ENCODE data around the gene AKAP7.

AKAP7 gene

DNA sequence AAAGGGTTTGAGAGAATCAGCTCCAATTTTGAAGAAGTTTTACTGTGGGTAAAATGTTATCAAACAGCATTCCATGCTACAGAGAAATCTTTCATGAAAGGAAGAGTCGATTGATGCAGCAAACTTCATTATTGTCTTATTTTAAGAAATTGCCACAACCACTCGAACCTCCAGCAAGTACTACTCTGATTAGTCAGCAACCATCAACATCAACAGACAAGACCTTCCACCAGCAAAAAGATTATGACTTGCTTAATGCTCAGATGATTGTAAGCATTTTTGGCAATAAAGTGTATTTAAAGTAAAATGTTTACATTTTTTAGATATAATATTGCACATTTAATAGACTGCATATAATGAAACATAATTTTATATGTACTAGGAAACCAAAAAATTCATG, 87.5 kb downstream of the AKAP7 start:
- peaks cover 17% of the 10 kb centered on the region for H3K4me1 ChIP-seq (ENCODE audit: insufficient read depth, low read length)
- no peak overlapping the region for H3K4me3 ChIP-seq (ENCODE audit: low read length)
- H3K36me3 ChIP-seq (ENCODE audit: insufficient read depth, low read length): no peaks in the 10 kb centered on the region
- no peaks in the 10 kb centered on the region for H3K9me3 ChIP-seq (ENCODE audit: insufficient read depth, low read depth, low read length)
- H3K27me3 ChIP-seq (ENCODE audit: insufficient read depth, low read length): no peaks in the 10 kb centered on the region
- 92% methylated on average over 2 of the region's 2 CpGs for WGBS
- H3K9ac ChIP-seq (ENCODE audit: low read depth, low read length): no peak overlapping the region
- H3K27ac ChIP-seq (ENCODE audit: low read depth, low read length): no peak overlapping the region

DNA sequence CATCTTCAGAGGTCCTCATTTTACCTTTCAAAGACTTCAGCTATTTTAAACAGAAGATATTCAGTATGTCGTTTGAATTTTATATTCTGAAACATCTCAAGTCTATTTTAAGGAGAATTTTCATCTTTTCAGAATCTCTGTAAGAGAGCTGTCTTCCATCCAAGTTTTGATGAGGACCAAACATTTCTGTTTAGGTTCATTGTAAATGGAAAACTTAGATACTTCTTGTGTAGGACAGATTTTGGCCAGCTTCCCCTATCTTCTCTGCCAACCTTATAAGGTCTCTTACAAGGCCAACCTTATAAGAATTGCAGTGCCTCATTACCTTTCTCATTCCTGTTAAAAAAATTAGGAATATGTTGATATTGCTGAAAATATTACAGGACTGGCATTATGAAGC, 88.1 kb downstream of the AKAP7 start:
- H3K4me1 ChIP-seq (ENCODE audit: insufficient read depth, low read length): peaks cover 17% of the 10 kb centered on the region
- no peak overlapping the region for H3K9ac ChIP-seq (ENCODE audit: low read depth, low read length)
- H3K4me3 ChIP-seq (ENCODE audit: low read length): no peak overlapping the region
- H3K36me3 ChIP-seq (ENCODE audit: insufficient read depth, low read length): no peaks in the 10 kb centered on the region
- H3K27ac ChIP-seq (ENCODE audit: low read depth, low read length): no peak overlapping the region
- 75% methylated on average over 1 of the region's 1 CpG for WGBS
- no peaks in the 10 kb centered on the region for H3K27me3 ChIP-seq (ENCODE audit: insufficient read depth, low read length)
- no peaks in the 10 kb centered on the region for H3K9me3 ChIP-seq (ENCODE audit: insufficient read depth, low read depth, low read length)

DNA sequence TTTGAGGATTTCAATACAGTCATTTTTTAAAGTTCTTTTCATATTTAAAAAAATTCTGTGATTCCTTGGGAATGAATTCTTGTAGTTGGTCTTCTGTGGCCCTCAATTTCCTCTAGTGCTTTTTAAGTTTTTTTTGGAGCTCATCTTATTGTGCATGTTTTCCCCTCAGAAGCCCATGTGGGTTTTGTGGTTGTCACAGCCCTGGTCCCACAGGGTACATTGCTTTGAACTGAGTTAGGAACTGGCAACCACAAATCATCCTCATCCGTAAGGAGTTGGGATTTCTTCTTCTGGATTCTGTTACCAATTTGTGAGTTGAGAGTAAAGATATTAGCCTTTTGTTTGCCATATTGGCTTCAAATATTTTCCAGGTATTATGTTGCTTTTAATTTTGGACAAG, 89.9 kb downstream of the AKAP7 start:
- H3K27ac ChIP-seq (ENCODE audit: low read depth, low read length): no peak overlapping the region
- H3K4me3 ChIP-seq (ENCODE audit: low read length): no peak overlapping the region
- H3K9me3 ChIP-seq (ENCODE audit: insufficient read depth, low read depth, low read length): no peaks in the 10 kb centered on the region
- WGBS: 100% methylated on average over 1 of the region's 1 CpG
- H3K27me3 ChIP-seq (ENCODE audit: insufficient read depth, low read length): no peaks in the 10 kb centered on the region
- H3K36me3 ChIP-seq (ENCODE audit: insufficient read depth, low read length): no peaks in the 10 kb centered on the region
- H3K4me1 ChIP-seq (ENCODE audit: insufficient read depth, low read length): peaks cover 17% of the 10 kb centered on the region
- no peak overlapping the region for H3K9ac ChIP-seq (ENCODE audit: low read depth, low read length)

DNA sequence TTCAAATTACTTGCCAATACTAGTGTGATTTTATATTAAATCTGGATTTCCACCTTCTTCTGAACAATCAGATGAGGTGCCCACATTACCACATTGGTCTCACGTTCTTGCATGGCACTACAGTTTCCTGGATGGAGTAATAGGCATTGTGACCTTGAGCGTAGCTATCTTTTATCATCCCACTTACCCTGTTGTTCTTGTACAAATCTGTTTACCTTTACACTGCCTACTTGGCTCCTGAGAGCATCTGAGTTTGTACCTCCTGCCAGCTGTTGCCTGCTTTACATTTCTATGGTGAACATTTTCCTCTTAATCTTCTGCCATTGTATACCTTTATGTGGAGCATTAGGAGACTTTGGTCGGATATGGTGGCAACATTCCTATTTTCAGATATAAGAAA, 90.7 kb downstream of the AKAP7 start:
- peaks cover 17% of the 10 kb centered on the region for H3K4me1 ChIP-seq (ENCODE audit: insufficient read depth, low read length)
- no peaks in the 10 kb centered on the region for H3K9me3 ChIP-seq (ENCODE audit: insufficient read depth, low read depth, low read length)
- no peaks in the 10 kb centered on the region for H3K36me3 ChIP-seq (ENCODE audit: insufficient read depth, low read length)
- H3K27ac ChIP-seq (ENCODE audit: low read depth, low read length): peak overlapping the region; percentile 21; the same call in 1 of the 2 replicates
- H3K4me3 ChIP-seq (ENCODE audit: low read length): no peak overlapping the region
- WGBS: 55% methylated on average over 3 of the region's 3 CpGs
- H3K9ac ChIP-seq (ENCODE audit: low read depth, low read length): no peak overlapping the region
- no peaks in the 10 kb centered on the region for H3K27me3 ChIP-seq (ENCODE audit: insufficient read depth, low read length)

DNA sequence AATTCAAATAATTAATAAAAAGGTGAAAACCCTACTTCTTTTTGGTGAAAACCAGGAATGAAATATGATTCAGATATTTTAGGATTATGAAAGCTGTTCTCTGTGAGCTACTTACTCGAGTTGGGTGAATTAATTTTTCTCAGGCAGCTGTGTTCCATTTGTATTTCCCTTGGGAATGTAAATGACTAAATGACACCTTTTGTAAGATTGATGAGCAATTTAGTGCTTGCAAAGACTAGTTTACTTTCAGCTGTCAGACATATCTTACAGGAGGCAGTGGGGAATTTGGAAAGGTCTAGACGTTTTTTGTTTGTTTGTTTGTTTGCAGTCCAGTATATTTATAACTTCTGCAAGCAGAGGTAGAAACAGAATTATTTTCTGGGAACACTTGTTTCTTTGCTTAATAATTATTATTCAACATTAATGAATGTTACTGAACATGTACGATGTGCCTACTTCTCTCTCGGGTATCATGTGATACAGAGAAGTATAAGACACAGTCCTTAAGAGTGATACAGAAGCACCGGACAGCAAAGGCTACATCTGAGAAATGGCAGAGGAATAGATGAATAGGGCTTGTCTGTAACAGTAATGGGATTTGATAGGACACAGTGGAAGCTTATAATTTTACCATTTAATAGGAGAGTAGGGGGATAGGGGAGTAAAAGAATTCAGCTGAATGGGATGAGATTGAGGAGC, 91.3 kb downstream of the AKAP7 start:
- no peak overlapping the region for H3K9ac ChIP-seq (ENCODE audit: low read depth, low read length)
- H3K27me3 ChIP-seq (ENCODE audit: insufficient read depth, low read length): no peaks in the 10 kb centered on the region
- peaks cover 22% of the 10 kb centered on the region for H3K4me1 ChIP-seq (ENCODE audit: insufficient read depth, low read length)
- 87% methylated on average over 5 of the region's 5 CpGs for WGBS
- H3K9me3 ChIP-seq (ENCODE audit: insufficient read depth, low read depth, low read length): no peaks in the 10 kb centered on the region
- H3K36me3 ChIP-seq (ENCODE audit: insufficient read depth, low read length): no peaks in the 10 kb centered on the region
- H3K27ac ChIP-seq (ENCODE audit: low read depth, low read length): peak overlapping the region; percentile 21; the same call in 1 of the 2 replicates
- H3K4me3 ChIP-seq (ENCODE audit: low read length): no peak overlapping the region

DNA sequence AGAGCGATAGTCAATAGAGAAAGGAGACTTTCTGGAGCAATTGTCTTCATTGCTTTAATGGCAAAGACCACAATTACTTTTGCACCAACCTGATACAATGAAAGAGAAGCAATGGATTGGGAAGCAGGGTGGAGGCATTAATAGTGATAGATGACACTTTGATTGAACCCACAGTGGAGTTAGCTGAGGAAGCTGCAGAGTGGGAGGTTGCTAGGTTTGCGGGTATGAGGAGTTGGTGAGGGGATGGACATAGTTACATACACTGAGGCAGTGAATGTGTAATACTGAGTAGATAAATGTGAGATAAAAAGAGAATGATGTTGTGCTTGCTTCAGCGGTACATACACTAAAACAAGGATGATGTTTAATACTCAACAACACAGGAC, 91.9 kb downstream of the AKAP7 start:
- 91% methylated on average over 2 of the region's 3 CpGs for WGBS
- no peak overlapping the region for H3K9ac ChIP-seq (ENCODE audit: low read depth, low read length)
- no peaks in the 10 kb centered on the region for H3K36me3 ChIP-seq (ENCODE audit: insufficient read depth, low read length)
- H3K27me3 ChIP-seq (ENCODE audit: insufficient read depth, low read length): no peaks in the 10 kb centered on the region
- H3K27ac ChIP-seq (ENCODE audit: low read depth, low read length): no peak overlapping the region
- H3K4me1 ChIP-seq (ENCODE audit: insufficient read depth, low read length): peaks cover 28% of the 10 kb centered on the region
- H3K4me3 ChIP-seq (ENCODE audit: low read length): no peak overlapping the region
- H3K9me3 ChIP-seq (ENCODE audit: insufficient read depth, low read depth, low read length): no peaks in the 10 kb centered on the region

DNA sequence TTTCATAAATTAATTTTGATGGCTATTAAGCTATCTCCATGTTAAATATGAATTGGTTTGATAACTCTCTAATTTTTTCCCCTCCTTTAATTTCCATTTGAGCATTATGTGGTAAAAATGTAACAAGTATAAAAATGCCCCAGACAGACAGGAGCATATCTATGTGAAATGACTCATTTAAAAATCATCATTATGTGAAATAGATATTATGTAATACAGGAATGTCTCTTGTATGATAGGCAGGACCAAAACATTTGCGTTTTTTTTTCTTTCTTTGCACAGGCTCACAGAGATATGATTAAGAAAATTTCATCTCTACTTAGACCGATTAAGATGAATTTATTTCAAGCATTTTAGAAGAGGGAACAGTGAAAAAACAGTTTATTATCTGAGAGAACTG, 95.8 kb downstream of the AKAP7 start:
- no peak overlapping the region for H3K4me3 ChIP-seq (ENCODE audit: low read length)
- no peaks in the 10 kb centered on the region for H3K27me3 ChIP-seq (ENCODE audit: insufficient read depth, low read length)
- H3K36me3 ChIP-seq (ENCODE audit: insufficient read depth, low read length): no peaks in the 10 kb centered on the region
- H3K4me1 ChIP-seq (ENCODE audit: insufficient read depth, low read length): peaks cover 29% of the 10 kb centered on the region
- no peak overlapping the region for H3K27ac ChIP-seq (ENCODE audit: low read depth, low read length)
- H3K9ac ChIP-seq (ENCODE audit: low read depth, low read length): no peak overlapping the region
- H3K9me3 ChIP-seq (ENCODE audit: insufficient read depth, low read depth, low read length): no peaks in the 10 kb centered on the region
- no CpG with 5 or more reads among the region's 2 CpGs for WGBS

DNA sequence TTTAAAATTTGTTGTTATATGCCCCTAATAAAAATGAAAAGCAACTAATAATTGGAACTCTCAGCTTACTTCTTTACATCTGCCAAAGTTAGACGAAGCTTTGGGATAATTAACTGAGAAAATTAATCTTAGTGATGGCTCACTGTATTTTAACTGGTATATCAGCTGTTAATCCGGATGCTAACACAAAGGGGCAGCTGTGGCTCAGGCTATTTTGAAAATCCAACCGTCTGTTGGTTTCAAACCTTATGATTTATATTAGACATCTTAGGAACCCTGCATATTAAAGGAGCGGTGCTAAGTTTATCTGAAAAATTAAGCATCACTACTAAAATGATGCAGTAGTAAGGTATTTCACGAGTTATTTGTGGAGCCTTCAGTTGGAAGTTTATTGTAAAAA, 96.6 kb downstream of the AKAP7 start:
- H3K27ac ChIP-seq (ENCODE audit: low read depth, low read length): no peak overlapping the region
- no peaks in the 10 kb centered on the region for H3K9me3 ChIP-seq (ENCODE audit: insufficient read depth, low read depth, low read length)
- no peak overlapping the region for H3K4me3 ChIP-seq (ENCODE audit: low read length)
- H3K4me1 ChIP-seq (ENCODE audit: insufficient read depth, low read length): peaks cover 21% of the 10 kb centered on the region
- 89% methylated on average over 5 of the region's 5 CpGs for WGBS
- H3K27me3 ChIP-seq (ENCODE audit: insufficient read depth, low read length): no peaks in the 10 kb centered on the region
- no peaks in the 10 kb centered on the region for H3K36me3 ChIP-seq (ENCODE audit: insufficient read depth, low read length)
- no peak overlapping the region for H3K9ac ChIP-seq (ENCODE audit: low read depth, low read length)

DNA sequence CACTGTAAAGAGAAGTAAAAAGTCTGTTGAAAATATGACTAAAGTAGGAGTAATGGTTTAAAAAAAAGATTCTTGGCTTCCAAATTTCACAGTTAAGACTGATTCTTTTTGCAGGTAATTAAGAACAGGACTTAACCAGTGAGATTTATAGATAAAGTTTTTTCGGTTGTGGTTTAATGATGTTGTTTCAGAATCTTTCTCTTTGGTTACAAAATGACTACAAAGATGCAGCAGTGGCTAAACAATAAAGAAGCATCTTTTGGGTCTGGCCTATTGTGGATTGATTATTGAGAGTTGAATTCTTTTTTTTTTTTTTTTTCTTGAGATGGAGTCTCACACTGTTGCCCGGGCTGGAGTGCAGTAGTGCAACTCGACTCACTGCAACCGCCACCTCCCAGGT, 109.7 kb downstream of the AKAP7 start:
- 93% methylated on average over 4 of the region's 4 CpGs for WGBS
- H3K9me3 ChIP-seq (ENCODE audit: insufficient read depth, low read depth, low read length): peaks cover 9% of the 10 kb centered on the region

DNA sequence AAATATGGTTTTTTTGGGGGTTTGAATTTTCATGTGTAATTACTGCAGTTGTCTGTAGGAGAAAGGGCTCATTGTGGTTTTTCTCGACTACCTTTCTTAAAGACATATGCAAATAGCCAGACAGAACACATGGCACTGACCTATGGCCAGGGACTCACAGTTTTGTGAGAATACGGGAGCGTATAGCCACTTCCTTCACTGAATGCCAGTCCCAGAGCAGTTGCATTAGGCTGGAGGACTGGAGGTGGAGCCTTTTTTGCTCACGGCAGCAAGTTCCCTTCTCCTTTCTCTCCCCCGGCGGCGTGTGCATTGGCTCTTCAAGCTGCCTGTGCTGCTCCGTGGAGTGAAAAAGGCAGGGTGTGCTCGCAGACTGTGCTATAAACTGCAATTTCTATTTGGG, 114.9 kb downstream of the AKAP7 start:
- 15% methylated on average over 9 of the region's 9 CpGs for WGBS
- H3K4me1 ChIP-seq (ENCODE audit: insufficient read depth, low read length): peaks cover 30% of the 10 kb centered on the region
- H3K27ac ChIP-seq (ENCODE audit: low read depth, low read length): no peak overlapping the region
- peak overlapping the region; percentile 40; the same call in 1 of the 2 replicates for H3K9ac ChIP-seq (ENCODE audit: low read depth, low read length)
- H3K36me3 ChIP-seq (ENCODE audit: insufficient read depth, low read length): no peaks in the 10 kb centered on the region
- peak overlapping the region; percentile 55 for H3K4me3 ChIP-seq (ENCODE audit: low read length)
- H3K9me3 ChIP-seq (ENCODE audit: insufficient read depth, low read depth, low read length): no peaks in the 10 kb centered on the region
- no peaks in the 10 kb centered on the region for H3K27me3 ChIP-seq (ENCODE audit: insufficient read depth, low read length)

More for the DNA sequence above, 109.7 kb downstream of the AKAP7 start:
- Histone ChIP-seq H3K4me3 (ENCODE audit: low read length) (no peak overlapping the region), H3K36me3 (ENCODE audit: insufficient read depth, low read length) (no peaks in the 10 kb centered on the region), H3K27ac (ENCODE audit: low read depth, low read length) (no peak overlapping the region), H3K9ac (ENCODE audit: low read depth, low read length) (no peak overlapping the region), H3K27me3 (ENCODE audit: insufficient read depth, low read length) (no peaks in the 10 kb centered on the region), H3K4me1 (ENCODE audit: insufficient read depth, low read length) (peaks cover 6% of the 10 kb centered on the region; the same call in 1 of the 2 replicates)

DNA sequence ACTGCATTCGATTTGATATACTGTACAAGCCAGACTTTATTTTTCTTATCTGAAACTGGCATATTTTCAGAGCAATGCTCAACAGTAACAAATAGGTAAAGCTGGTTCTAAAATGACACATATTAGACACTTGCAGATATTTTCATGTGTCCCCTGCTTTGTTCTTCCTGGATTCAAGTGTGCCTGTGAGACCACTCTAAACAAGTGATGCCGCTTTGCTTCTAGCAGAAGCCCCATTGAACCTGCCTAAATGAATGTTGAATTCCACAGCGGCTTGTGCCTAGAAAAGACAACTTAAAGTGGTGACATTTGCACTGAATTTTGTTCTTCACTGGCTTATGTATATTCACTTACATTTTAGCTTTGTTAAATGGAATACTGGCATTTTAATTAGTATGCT, 115.7 kb downstream of the AKAP7 start:
- Histone ChIP-seq H3K4me3 (ENCODE audit: low read length) (peak overlapping the region; percentile 55), H3K4me1 (ENCODE audit: insufficient read depth, low read length) (peaks cover 30% of the 10 kb centered on the region), H3K9ac (ENCODE audit: low read depth, low read length) (0 out of 2 replicates have a peak overlapping the region, but pooled peaks have one; percentile 40), H3K36me3 (ENCODE audit: insufficient read depth, low read length) (no peaks in the 10 kb centered on the region), H3K9me3 (ENCODE audit: insufficient read depth, low read depth, low read length) (no peaks in the 10 kb centered on the region), H3K27ac (ENCODE audit: low read depth, low read length) (no peak overlapping the region), H3K27me3 (ENCODE audit: insufficient read depth, low read length) (no peaks in the 10 kb centered on the region)
- WGBS: 67% methylated on average over 3 of the region's 3 CpGs

Measured in HUES64 (cell line).